Lung (tissue), 12 donors: ENCODE results near the gene DLG2. TPM values are rescaled to one million over a fixed set of nuclear protein-coding genes. Genes with fewer than 3 reads are reported as not detected.

ENCODE experiments used
- ATAC-seq: fragments of 200-7000 bp; cut with Tn5 transposase; one replicate; pipeline ENCODE4 v1.9.1; 2020; ENCODE audit warnings: moderate number of reproducible peaks; ENCODE audit not compliant: insufficient read depth, low FRiP score
- DNase-seq, 3 donors: peaks; one replicate each; pipeline ENCODE4 v3.0.0-alpha.2; 2013 to 2017
- H3K27ac ChIP-seq, 2 donors: one replicate each; pipeline ENCODE4 v1.5.1; 2013; ENCODE audit warnings: mild to moderate bottlenecking in 2 of 2, moderate library complexity in 2 of 2, control low read depth in 1 of 2, inconsistent platforms in 1 of 2, low read depth in 1 of 2, low read length in 1 of 2
- H3K27me3 ChIP-seq, 3 donors: one replicate each; pipeline ENCODE4 v1.5.1; 2013; ENCODE audit warnings: low read length in 2 of 3; ENCODE audit not compliant: control insufficient read depth in 3 of 3, insufficient read depth in 3 of 3
- H3K36me3 ChIP-seq, 4 donors: one replicate each; pipeline ENCODE4 v1.5.1; 2013; ENCODE audit warnings: low read length in 4 of 4, mild to moderate bottlenecking in 1 of 4, moderate library complexity in 1 of 4; ENCODE audit not compliant: control insufficient read depth in 4 of 4, insufficient read depth in 4 of 4
- H3K4me1 ChIP-seq, 5 donors: one replicate each; pipeline ENCODE4 v1.5.1; 2013; ENCODE audit warnings: low read length in 5 of 5, mild to moderate bottlenecking in 2 of 5, moderate library complexity in 1 of 5; ENCODE audit not compliant: control insufficient read depth in 5 of 5, insufficient read depth in 5 of 5
- H3K4me3 ChIP-seq: one replicate; pipeline ENCODE4 v1.5.1; 2013; ENCODE audit warnings: mild to moderate bottlenecking, control low read depth, moderate library complexity
- H3K9ac ChIP-seq, 2 donors: one replicate each; pipeline ENCODE4 v1.5.1; 2013; ENCODE audit warnings: low read length in 2 of 2, control low read depth in 1 of 2; ENCODE audit not compliant: insufficient read depth in 1 of 2
- H3K9me3 ChIP-seq, 4 donors: one replicate each; pipeline ENCODE4 v1.5.1; 2013; ENCODE audit warnings: low read length in 3 of 4, mild to moderate bottlenecking in 1 of 4, moderate library complexity in 1 of 4; ENCODE audit not compliant: control insufficient read depth in 4 of 4, insufficient read depth in 3 of 4
- WGBS, 2 donors: extraction: QIAGEN DNeasy Blood & Tissue Kit; methylation state at CpG; one replicate each; pipeline ENCODE4 v1.1.7; 2013; 5-methylcytosine and 5-hydroxymethylcytosine counted together
- polyA plus RNA-seq, 2 donors: library from polyadenylated mRNA; stranded (reverse); fragments of 200-250 nt; gene quantifications; one replicate each; pipeline ENCODE4 v1.2.1, GENCODE V29; 2013
- total RNA-seq, 2 donors: library from RNA; depleted of rRNA in 1 of 2; stranded (reverse); fragments of >200 nt in 1 of 2; gene quantifications; one replicate each; pipeline ENCODE4 v1.2.1, GENCODE V29; 2014 to 2021
- TF ChIP-seq, protein P1 (sequence below): IDR thresholded peaks from 2 replicates; pipeline ENCODE4 v1.5.1; 2012; ENCODE audit warnings: mild to moderate bottlenecking; ENCODE audit errors: control extremely low read depth, extremely low read depth
- donor health status: control.
- donor health status: control.
- donor health status: Bipolar disorder and iron deficiency.
- donor health status: healthy.
- donor health status: DM: yes; HTN: yes; CAD: no.

Gene DLG2
- total and polyA plus RNA-seq, 4 donors = 0.32 to 24.1 (median 5.4) TPM

DNA sequence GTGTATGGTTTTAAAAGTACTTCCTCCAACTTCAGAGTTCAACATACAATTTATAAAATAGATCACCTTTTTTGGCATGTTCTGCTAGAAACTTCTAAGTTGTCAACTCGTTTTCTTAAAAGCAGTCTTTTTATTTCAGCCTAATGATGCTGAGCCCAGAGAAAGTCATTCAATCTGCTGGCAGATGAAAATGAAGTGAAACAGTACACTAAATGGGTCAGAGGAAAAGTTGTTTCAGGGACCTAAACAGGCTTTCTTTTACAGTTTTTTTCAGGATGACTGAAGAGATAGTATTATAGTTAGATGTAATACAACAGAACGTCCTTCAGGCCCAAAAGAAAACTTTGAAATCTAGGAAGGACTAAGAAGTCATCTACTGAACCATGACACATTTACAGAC is 1498.3 kb downstream of the DLG2 start:
- TF ChIP-seq, protein P1, sequence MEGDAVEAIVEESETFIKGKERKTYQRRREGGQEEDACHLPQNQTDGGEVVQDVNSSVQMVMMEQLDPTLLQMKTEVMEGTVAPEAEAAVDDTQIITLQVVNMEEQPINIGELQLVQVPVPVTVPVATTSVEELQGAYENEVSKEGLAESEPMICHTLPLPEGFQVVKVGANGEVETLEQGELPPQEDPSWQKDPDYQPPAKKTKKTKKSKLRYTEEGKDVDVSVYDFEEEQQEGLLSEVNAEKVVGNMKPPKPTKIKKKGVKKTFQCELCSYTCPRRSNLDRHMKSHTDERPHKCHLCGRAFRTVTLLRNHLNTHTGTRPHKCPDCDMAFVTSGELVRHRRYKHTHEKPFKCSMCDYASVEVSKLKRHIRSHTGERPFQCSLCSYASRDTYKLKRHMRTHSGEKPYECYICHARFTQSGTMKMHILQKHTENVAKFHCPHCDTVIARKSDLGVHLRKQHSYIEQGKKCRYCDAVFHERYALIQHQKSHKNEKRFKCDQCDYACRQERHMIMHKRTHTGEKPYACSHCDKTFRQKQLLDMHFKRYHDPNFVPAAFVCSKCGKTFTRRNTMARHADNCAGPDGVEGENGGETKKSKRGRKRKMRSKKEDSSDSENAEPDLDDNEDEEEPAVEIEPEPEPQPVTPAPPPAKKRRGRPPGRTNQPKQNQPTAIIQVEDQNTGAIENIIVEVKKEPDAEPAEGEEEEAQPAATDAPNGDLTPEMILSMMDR = no peak
- no peak overlapping the region for H3K4me3 ChIP-seq
- 55 to 66% methylated on average over 2 of the region's 2 CpGs for WGBS, 2 donors
- no peaks in the 10 kb centered on the region for H3K9me3 ChIP-seq
- no peak overlapping the region for H3K27ac ChIP-seq
- no peak overlapping the region for H3K9ac ChIP-seq
- ATAC-seq = no peak
- H3K27me3 ChIP-seq = no peaks in the 10 kb centered on the region
- DNase-seq = peak in 1 of 3 donors; percentile 18
- H3K4me1 ChIP-seq = no peaks in the 10 kb centered on the region
- H3K36me3 ChIP-seq = no peaks in the 10 kb centered on the region

- ATAC-seq = no peak
- H3K4me1 ChIP-seq = no peaks in the 10 kb centered on the region
- H3K36me3 ChIP-seq = no peaks in the 10 kb centered on the region
- no peaks in the 10 kb centered on the region for H3K9me3 ChIP-seq
- no peak overlapping the region for H3K4me3 ChIP-seq
- TF ChIP-seq, protein P1 = no peak
- WGBS, 2 donors = 34 to 36% methylated on average over 1 of the region's 1 CpG
- no peak overlapping the region for H3K27ac ChIP-seq
- H3K27me3 ChIP-seq = no peaks in the 10 kb centered on the region
- H3K9ac ChIP-seq = no peak overlapping the region
- no peak for DNase-seq
Observed at GRCh38 chr11:84117394-84117793, 1509.8 kb downstream of the DLG2 start.

DNA sequence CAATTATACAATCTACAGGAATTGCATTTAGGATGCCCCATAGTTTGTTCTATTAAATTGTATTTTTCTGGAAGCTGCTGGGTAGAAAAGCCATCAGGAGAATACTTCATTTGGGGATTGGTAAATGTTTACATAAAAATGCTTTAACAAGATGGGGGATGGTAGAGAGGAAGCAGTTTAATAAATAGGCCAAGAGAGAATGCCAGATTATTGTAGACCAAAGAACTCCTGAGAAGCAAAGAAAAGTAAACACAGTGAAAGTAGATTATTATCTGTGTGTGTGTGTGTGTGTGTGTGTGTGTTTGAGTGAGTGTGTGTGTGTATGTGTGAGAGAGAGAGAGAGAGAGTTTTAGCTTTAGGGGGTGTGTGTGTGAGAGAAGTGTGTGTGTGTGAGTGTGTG is 1520.6 kb downstream of the DLG2 start:
- Histone ChIP-seq H3K9me3 (no peaks in the 10 kb centered on the region), H3K27ac (no peak overlapping the region), H3K36me3 (no peaks in the 10 kb centered on the region), H3K4me3 (no peak overlapping the region), H3K27me3 (no peaks in the 10 kb centered on the region), H3K9ac (no peak overlapping the region), H3K4me1 (no peaks in the 10 kb centered on the region)
- no peak for ATAC-seq
- TF ChIP-seq, protein P1 = no peak
- DNase-seq = peak in 2 of 3 donors; percentile 56 to 75

DNA sequence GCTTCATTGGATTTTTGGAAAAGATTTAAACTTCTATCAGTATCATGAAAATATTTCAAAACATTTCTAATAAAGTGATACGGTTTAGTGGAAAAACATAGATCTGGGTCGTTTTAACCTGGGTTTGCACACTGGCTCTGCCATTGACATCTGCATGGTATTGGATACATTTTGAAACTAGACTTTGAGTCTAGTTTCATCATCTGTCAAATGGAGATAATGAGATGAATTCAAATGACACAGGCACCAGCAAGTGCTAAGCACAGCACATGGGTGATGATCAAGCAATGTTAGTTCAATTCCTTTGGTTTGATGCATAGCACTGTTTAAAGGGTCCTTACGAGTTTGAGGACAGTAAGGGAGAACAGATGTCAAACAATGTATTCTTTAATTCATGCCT is 1522.0 kb downstream of the DLG2 start:
- H3K9me3 ChIP-seq = no peaks in the 10 kb centered on the region
- H3K9ac ChIP-seq = no peak overlapping the region
- H3K27ac ChIP-seq = no peak overlapping the region
- no peaks in the 10 kb centered on the region for H3K27me3 ChIP-seq
- no peak for DNase-seq
- H3K4me1 ChIP-seq = no peaks in the 10 kb centered on the region
- no peaks in the 10 kb centered on the region for H3K36me3 ChIP-seq
- WGBS, 2 donors = 87 to 88% methylated on average over 3 of the region's 3 CpGs
- no peak overlapping the region for H3K4me3 ChIP-seq
- TF ChIP-seq, protein P1 = no peak
- no peak for ATAC-seq
